ENCODE data around the gene SLC2A4RG.

Gene SLC2A4RG

DNA sequence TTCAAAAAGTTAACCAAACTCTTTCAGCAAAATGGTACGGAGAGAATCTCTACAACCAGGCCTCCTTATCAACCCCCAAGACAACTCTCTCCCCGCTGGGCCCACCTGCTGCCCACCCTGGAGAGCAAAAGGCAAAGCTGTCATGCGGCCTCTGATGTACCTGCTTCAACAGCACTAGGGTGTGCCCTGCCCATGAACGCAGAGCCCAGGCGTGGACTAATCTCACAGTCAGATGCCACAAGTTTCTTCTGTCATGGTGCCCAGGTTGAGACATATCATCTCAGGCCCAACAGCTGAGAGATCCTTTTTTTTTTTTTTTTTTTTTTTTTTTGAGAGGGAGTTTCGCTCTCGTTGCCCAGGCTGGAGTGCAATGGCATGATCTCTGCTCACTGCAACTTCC lies 26.3 kb downstream of the SLC2A4RG start:
- TF ChIP-seq, protein P1, sequence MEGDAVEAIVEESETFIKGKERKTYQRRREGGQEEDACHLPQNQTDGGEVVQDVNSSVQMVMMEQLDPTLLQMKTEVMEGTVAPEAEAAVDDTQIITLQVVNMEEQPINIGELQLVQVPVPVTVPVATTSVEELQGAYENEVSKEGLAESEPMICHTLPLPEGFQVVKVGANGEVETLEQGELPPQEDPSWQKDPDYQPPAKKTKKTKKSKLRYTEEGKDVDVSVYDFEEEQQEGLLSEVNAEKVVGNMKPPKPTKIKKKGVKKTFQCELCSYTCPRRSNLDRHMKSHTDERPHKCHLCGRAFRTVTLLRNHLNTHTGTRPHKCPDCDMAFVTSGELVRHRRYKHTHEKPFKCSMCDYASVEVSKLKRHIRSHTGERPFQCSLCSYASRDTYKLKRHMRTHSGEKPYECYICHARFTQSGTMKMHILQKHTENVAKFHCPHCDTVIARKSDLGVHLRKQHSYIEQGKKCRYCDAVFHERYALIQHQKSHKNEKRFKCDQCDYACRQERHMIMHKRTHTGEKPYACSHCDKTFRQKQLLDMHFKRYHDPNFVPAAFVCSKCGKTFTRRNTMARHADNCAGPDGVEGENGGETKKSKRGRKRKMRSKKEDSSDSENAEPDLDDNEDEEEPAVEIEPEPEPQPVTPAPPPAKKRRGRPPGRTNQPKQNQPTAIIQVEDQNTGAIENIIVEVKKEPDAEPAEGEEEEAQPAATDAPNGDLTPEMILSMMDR (IDR thresholded peaks at IDR 0.05; ENCODE audit: borderline replicate concordance, insufficient read depth, low read depth, low read length), result no peak
- no peak overlapping the region for H3K4me3 ChIP-seq (ENCODE audit: low read depth, low read length)

DNA sequence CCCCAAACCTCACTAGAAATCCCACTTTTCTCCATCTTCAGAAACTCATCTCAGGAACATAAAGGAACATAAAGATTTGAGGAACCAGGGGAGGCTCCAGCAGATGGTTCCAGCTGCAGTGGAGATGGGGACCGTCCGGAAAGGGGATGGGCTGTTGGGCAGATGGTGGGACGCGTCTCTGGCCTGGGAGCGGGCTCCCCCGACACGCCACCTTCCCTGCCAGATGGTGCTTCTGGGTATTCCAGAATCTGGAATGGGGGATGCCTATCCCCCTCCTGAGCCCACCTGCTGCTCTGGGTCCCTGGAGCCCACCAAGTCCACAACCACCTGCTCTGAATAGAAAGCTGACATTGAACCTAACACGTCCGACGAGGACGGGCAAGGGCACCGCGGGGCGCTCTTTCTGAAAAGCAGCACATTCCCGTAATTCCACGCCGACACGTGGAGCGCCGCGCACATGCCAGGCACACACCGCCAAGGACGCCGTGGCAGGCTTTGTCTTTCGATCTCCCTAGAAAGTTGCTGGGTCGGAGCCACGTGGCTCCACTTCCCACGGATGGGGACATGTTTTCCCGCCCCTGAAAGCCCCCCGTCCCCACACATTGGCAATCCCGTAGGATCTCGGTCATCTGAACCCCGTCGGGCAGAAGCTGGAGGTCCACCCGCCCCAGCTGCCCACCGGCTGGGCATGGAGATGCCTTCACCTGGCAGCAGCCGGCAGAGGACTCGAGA lies 27.3 kb downstream of the SLC2A4RG start:
- TF ChIP-seq, protein P1 (IDR thresholded peaks at IDR 0.05; ENCODE audit: borderline replicate concordance, insufficient read depth, low read depth, low read length), result no peak
- no peak overlapping the region for H3K4me3 ChIP-seq (ENCODE audit: low read depth, low read length)

DNA sequence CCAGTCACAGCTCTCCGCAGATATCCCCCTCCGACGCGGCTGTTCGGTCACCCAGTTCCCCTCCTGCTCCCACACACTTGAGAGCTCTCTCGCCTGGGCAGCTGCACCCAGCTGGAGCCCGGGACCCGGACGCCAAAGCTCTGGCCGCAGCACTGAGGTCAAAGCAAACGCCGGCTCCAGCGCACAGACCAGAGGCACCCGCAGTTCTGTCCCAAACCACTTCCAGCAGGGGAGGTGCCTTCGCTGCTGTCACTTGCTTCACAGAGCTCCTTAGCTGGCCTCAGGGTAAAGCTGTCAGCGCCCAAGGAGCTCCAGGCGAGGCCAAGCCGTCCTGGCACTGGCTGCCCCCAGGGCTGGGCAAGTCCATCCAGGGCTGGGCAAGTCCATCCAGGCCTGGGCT lies 27.9 kb downstream of the SLC2A4RG start:
- H3K4me3 ChIP-seq (ENCODE audit: low read depth, low read length), result no peak overlapping the region
- TF ChIP-seq, protein P1 (IDR thresholded peaks at IDR 0.05; ENCODE audit: borderline replicate concordance, insufficient read depth, low read depth, low read length), result no peak

DNA sequence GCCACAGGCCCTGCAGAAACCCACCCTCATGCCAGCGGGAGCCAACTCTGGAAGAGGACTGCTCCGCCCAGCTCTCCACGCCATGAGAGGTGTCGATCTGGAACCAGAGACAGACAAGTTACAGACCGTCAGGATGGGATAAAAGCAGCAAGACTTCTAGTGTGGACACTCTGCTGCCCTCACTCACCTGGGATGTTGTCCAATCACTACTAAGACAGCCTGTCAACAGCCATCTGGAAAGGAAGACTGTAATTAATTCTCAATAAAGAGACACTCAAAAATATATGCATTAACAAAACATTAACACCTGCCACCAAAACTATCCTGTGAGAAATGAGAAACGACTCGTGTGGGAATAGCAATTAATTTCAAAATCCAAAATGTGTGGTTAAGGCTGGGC lies 28.3 kb downstream of the SLC2A4RG start:
- TF ChIP-seq, protein P1 (IDR thresholded peaks at IDR 0.05; ENCODE audit: borderline replicate concordance, insufficient read depth, low read depth, low read length), result no peak

DNA sequence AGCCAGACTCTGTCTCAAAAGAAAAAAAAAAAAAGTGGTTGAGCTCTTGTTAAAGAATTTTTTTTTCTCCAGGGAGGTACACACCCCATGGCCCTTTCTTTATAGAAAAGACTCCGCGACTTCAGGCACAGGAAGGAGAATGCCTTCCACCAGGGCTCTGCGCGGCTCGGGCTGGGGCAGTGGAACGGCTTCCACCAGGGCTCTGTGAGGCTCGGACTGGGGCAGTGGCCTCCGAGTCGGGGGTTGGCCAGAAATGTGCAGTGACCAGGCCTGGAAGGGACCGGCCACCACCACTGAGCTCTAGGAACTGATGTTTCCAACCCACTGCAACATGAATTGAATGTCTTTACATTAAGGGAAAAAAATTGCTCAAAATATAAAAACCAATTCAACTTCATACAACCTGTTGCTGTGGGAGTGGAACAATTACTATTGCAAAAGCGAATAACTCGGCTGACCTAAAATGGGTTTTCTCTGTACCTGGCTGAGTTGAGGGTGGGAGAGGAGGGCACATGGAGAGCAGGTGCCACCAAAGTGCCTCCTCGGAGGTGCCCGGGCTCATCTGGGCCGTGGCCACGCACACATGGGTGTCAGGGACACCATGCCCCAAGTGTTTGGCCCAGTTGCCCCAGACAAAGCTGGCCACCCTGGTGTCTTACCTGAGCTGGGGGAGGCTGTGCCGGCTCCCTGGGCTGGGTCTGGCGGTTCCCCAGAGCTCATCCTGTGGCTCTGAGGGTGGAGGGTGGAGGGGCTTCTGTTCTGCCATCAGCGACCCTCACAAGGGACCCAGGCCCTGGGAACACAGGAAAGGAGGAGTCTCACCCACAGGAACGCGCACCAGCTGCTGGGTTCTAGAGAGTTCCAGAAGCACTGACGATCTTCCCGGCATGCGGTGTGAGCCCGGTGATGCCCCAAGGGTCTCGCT lies 29.3 kb downstream of the SLC2A4RG start:
- TF ChIP-seq, protein P1 (IDR thresholded peaks at IDR 0.05; ENCODE audit: borderline replicate concordance, insufficient read depth, low read depth, low read length), result no peak

More for the DNA sequence above, 28.3 kb downstream of the SLC2A4RG start:
- H3K4me3 ChIP-seq (ENCODE audit: low read depth, low read length), result no peak overlapping the region

DNA sequence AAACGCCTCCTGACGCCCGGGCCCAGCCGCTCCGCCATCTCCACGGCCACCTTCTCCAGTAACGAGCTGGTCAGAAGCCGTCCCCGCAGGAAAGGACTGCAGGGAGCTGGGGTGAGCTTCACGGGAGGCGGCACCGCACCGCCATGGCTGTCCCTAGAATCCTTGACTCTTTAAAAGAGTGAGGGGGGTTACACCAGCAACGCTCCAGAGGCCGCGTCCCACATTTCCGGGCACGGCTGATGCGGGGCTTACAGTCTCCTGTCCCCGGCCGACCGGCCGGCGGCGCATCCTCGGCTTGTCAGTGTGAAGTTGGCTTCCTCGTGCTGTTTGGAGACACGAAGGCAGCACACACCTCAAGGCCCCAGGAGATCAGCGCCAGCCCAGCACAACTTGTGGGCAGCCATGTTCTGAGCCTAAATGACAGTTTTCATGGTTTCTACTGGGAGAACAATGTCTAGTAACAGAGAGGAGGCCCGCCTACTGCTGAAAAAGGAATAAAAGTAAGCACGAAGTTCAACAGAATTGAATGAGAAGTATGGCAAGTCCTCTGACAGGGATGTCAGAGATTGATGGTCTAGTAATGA lies 30.4 kb downstream of the SLC2A4RG start:
- TF ChIP-seq, protein P1 (IDR thresholded peaks at IDR 0.05; ENCODE audit: borderline replicate concordance, insufficient read depth, low read depth, low read length), result no peak
- no peak overlapping the region for H3K4me3 ChIP-seq (ENCODE audit: low read depth, low read length)

More for the DNA sequence above, 29.3 kb downstream of the SLC2A4RG start:
- no peak overlapping the region for H3K4me3 ChIP-seq (ENCODE audit: low read depth, low read length)

All from GM12875 (cell line).